AG09319 (cell line): Measurements from ENCODE around the gene MAD1L1.

Experiments
- DNase-seq: peaks from one replicate; pipeline ENCODE4 v3.0.0-alpha.2; 2010; ENCODE audit warnings: low read depth; ENCODE audit errors: extremely low read depth
- TF ChIP-seq, protein P1 (sequence below): IDR thresholded peaks from 2 replicates; pipeline ENCODE4 v1.5.1; 2011; ENCODE audit warnings: low read depth, mild to moderate bottlenecking, inconsistent platforms, low read length, moderate library complexity

The MAD1L1 gene

DNA sequence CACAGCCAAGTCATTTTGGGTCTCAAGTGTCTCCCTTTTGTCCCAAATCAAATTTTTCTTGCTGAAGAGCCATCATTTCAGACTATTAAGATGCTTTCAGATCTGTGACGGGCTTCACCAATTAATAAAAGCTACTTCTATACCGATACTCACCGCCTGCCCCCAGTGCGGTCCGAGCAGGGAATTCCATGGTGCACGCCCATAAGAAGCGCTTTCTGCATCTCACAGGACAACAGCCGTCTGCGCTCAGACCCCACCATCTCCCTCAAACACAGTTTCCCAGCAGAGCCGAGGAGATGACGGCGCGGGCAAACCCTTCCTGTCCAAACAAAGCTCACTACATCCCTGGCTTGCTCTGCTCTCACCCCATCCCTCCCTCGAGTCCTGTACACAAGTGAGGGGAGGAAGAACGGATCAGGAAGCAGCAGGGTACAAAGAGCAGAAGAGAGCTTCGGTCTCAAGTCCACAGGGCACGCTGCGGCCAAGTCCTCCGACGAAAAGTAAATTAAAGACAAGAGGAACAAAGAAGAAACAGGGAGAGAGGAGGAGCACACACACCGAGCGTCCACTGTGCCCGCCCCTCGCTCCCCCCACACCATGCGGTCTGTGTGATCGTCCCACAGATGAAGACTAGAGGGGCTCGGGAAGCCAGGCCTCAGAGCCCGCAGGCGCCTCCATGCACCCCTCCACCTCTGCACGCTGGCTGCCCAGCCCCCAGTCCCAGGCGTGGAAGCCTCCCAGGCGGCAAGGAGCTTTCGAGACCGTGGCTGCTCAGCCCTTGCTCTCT is 121.9 kb downstream of the MAD1L1 start:
- TF ChIP-seq, protein P1, sequence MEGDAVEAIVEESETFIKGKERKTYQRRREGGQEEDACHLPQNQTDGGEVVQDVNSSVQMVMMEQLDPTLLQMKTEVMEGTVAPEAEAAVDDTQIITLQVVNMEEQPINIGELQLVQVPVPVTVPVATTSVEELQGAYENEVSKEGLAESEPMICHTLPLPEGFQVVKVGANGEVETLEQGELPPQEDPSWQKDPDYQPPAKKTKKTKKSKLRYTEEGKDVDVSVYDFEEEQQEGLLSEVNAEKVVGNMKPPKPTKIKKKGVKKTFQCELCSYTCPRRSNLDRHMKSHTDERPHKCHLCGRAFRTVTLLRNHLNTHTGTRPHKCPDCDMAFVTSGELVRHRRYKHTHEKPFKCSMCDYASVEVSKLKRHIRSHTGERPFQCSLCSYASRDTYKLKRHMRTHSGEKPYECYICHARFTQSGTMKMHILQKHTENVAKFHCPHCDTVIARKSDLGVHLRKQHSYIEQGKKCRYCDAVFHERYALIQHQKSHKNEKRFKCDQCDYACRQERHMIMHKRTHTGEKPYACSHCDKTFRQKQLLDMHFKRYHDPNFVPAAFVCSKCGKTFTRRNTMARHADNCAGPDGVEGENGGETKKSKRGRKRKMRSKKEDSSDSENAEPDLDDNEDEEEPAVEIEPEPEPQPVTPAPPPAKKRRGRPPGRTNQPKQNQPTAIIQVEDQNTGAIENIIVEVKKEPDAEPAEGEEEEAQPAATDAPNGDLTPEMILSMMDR: no peak
- DNase-seq: no peak

DNA sequence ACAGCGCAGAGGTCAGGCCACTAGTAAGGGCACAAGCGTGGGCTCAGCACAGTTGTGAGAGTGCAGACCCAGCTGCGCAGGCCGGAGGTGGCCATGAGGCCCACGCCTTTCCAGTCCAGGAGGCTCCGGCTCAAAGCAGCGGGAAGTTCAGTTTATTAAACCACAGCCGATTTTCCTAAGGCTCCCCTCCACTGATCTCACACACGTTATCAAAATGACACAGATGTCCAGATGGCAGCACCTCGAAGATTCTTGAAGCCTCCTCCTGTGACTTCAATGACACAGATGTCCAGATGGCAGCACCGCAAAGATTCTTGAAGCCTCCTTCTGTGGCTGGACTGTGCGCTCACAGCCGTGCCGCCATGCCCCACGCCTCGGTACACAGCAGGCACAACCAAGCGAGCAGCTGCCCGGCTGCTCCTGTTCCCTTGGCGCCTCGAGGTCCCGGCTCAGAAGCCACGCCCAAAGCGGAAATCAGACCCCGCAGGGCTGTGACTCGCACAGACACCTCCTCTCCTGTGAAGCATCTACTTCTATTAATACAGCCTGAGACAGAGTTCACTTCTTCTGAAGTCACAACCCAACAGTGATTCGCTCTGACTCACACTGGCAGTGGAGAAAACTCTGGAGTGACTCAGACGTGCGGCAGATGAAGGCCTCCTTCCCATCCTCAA is 122.7 kb downstream of the MAD1L1 start:
- DNase-seq: peak; percentile 42

DNA sequence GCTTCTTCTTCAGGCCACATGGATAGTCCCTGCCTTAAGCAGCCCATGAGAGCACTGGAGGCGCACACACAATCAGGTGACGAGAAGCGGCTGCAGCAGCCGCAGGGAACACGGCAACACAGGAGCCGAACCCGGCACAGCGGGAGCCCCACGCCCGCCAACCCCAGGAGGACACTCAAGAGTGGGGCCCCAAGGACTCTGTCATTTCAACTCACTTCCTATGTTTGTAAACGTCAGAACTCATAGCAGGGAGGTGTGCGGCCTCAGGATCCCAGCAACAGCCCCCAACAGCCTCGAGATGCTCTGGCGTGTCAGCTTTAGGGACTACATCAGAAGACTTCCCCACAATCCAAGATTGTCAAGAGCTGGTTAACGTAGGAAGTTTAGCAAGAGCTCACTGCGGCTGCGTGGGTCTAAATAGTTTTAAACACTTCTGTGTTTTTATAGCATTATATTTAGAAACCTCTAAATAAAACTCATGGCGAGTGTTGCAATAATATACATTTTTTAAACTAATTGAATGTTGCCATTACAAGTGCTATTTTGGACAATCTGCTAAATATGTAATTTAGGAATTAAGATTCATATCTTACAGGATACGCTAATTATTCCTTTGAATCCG is 123.4 kb downstream of the MAD1L1 start:
- TF ChIP-seq, protein P1: no peak
- DNase-seq: no peak

More for the DNA sequence above, 122.7 kb downstream of the MAD1L1 start:
- TF ChIP-seq, protein P1: no peak

DNA sequence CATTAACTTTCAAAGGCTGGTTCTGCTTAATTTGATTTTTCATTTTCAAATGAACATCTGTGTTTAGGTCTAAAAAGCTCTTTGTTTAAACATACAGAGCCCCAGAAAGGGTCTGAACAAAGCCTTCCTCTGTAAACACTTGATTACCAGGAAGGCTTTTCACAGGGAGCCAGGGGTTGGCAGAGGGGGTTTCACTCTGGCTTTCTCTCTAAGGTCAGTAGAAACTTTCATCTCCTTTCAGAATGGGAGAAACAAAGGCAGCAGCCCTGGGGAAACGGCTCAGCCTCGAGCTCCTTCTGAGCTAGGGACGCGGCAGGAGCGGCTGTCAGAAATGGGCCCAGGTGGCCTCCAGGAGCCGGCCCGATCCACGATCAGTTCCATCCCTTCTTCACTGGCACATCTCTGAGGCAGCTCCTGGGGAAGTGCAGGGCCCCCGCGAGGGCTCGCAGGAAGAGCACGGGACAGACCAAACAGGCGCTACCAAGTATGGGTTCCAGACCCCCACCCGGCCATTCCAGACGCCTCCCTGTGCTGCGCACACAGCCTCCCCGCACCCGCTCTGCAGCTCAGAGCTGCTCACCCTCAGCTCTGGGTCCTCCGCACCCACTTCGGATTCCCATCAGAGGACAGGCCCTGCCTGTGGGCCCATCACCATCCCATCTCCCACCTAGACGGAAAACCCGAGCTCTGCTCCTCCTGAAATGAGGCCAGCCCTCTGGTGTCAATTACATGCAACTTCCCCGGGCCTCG is 124.1 kb downstream of the MAD1L1 start:
- DNase-seq: no peak
- TF ChIP-seq, protein P1: no peak

DNA sequence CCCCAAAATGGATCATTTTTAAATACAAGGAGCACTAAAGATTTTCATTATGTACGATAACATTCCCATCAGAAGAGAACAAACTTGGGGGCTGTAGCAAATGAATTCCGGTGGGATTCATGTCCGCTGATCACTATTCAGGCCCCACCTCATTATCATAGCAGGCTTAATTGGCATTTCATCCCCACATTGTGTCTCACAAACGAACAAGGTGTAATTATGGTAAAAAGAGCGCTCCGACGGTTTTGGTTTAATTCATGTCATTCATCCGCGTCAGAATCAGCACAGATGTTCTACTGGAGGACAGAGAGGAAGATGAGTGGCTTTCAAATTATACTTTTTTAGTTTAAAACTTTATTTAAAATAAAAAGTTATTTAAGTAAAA is 124.7 kb downstream of the MAD1L1 start:
- no peak for DNase-seq

DNA sequence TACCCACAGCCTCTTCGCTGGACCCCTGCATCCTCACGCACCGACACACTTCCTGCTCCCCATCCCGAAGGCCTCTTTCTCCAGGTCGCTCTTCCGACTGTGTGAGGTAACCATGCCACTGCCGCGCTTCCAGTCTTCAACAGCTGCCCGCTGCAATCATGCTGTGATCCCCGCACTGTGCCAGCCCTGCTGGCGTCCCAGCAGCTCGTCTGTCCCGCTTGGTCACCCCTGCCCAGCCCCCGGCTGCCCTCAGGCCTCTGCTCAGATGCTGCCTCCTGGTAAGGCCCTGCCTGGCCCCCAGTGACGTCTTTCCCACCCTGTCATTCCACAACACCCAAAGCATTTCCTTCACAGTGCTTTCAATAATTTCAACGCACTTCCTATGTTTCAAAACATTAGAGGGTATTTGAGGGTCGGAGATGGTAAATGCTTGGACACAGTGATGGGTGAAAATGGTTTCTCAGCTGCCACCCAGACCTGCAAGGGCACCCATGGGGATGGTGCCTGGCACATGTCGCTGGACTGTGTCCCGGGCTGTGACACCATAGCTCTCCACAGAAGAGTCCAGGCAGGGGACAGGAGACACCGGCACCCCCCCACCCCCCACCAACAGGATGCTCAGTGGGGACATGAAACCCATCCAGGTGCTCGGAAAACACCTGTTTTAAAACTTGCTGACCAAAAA is 125.2 kb downstream of the MAD1L1 start:
- TF ChIP-seq, protein P1: no peak
- DNase-seq: no peak

More for the DNA sequence above, 124.7 kb downstream of the MAD1L1 start:
- TF ChIP-seq, protein P1: no peak
